Activated CD4-positive, alpha-beta T cell treated with anti-CD3 and anti-CD28 coated beads, Interleukin-10, Interleukin-2, amounts not matched to agents 100 ng/mL and 50 ng/mL, durations not matched to agents 16 hours and 8 hours (primary cell): Measurements from ENCODE around the gene TMEM82.

Experiments
- DNase-seq: peaks from one replicate; pipeline ENCODE4 v3.0.0-alpha.2; 2020

The TMEM82 gene

DNA sequence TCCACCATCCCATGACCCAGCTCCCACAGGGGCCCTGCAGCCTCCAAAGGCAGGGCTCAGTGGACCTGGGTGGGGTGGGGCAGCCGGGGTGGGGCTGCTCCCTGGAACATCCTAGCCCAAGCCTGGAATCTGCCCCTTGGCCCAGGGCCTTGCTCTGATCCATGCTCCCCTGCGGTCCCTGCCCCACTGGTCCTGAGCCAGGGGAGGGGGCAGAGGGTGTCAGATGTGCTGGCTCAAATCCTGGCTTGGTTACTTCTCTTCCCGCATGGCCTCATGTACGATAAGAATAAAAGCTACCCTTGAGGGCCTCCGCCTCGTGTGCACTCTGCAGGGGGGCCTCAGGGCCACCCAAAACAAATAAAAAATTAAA lies 5.4 kb upstream of the TMEM82 start:
- no peak for DNase-seq

DNA sequence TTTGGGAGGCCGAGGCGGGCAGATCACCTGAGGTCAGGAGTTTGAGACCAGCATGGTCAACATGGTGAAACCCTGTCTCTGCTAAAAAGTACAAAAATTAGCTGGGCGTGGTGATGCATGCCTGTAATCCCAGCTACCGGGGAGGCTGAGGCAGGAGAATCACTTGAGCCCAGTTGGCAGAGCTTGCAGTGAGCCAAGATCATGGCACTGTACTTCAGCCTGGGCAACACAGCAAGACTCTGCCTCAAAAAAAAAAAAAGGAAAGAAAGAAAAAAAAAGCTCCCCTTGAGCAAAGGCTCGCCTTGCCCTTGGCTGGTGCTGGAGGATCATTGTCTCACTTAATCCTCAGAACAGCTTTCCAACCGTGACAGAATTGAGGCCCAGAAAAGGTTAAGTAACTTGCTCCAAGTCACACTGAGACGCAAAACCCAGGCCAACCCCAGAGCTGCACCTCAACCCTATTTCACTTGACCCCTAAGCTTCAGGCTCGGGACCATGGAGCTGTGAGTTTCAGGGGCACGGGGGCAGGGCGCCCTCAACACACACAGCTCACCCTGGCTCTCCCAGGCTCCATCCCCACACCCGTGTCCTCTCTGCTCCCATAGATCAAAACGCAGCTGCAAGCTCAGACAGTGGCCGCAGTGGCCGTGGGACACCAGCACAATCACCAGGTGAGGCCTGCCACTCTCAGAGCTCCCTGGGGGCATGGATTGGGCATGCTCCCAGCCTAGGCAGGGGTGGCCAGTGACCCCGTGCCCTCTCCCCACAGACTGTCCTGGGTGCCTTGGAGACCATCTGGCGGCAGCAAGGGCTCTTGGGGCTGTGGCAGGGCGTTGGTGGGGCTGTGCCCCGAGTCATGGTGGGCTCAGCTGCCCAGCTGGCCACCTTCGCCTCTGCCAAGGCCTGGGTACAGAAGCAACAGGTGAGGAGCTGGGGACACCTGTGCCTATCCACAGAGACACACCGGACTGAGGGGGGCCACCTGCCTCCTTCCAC lies 4.7 kb upstream of the TMEM82 start:
- no peak for DNase-seq

DNA sequence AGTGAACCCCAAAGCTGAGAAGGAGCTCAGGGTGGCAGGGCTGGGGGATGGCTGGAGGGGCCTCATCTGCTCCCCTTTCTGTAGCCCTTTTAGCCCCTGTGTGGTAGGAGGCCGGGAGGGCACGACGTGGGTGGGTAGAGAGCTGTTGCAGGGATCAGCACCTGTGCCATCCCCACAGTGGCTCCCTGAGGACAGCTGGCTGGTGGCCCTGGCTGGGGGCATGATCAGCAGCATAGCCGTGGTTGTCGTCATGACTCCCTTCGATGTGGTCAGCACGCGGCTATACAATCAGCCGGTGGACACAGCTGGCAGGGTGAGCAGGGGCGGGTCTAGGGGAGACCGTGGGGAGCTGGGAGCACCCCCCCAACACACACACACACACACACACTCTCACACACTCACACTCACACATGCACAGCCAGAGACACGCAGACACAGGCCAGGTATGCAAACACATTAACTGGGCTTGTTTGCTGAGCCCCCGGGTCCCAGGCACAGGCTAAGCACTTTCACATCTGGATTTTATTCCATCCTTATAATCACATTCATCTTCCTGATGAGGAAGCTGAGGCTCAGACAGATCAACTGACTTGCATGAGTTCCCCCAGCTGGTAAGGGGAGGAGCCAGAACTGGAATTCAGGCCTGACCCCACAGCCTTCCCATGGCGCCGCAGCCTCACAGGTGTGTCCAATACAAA lies 3.7 kb upstream of the TMEM82 start:
- DNase-seq = no peak

DNA sequence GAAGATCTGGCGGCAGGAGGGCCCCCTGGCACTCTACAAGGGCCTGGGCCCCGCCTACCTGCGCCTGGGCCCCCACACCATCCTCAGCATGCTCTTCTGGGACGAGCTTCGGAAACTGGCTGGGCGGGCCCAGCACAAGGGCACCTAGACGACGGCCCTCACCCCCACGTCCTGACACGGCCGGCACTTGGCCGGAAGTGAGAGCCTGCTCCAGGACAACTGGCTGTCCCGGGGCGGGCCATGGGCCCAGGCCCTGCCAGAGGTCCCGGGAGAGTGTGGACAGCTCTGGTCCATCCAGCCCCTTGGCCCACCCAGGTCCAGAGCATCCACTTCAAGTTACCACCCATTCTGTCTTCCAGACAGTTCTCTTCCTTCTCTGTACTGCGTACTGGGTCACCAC lies 3.0 kb upstream of the TMEM82 start:
- DNase-seq = no peak

DNA sequence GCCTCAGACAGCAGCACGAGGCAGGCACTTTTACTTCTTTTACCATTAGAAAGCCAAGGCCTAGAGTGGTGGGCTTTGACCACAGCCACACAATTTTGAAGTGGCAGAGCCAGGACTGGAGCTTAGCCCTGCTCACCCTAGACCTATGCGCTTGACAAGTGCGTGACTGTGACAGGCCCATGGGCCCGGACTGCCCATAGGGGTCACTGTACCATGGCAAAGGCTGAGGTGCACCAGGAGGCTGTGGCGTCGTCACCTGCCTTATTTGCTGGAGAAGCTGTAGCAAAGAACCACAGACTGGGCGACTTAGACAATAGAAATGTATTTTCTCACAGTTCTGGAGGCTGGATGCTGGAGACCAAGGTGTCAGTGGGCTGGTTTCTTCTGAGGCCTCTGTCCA lies 2.6 kb upstream of the TMEM82 start:
- no peak for DNase-seq

DNA sequence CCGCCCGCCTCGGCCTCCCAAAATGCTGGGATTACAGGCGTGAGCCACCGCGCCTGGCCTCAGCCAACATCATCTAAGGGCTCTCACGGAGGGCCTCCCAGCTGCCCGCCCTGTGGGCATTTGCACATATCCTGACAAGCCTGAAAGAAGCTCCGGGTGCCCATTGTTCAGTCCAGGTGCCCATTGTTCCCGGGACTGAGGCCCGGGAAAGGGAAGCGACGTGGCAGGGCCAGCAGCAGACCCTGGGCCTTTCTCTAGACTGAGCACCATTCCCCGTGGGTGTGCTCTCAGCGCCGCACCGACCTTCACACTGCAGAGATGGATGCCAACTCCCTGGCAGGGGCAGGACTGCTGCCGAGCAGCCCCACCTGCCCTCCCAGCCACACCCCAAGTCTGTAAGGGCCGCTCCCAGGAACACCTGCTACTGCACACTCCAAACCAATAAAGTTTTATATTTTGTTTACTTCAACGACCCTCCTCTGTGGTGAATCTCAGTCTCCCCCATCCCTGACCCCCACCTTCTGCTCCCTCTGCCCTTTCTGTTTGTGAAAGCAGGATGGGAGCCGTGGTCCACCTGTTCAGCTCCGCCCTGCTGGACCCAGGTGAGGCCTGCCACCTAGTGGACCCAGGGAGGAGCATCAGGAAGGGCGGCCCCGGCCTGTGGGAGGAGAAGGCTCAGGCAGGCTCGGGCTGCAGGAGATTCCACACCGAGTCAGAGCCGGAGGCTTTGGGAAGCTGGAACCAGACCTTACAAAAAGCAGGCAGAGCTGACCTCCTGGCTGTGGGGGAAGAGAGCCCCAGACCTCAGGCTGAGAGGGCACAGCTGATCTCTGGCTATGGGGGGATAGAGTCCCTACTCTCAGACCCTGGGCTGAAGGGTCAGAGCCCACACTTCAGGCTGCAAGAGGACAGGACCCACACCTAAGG lies 1.1 kb upstream of the TMEM82 start:
- peak; percentile 76 for DNase-seq

DNA sequence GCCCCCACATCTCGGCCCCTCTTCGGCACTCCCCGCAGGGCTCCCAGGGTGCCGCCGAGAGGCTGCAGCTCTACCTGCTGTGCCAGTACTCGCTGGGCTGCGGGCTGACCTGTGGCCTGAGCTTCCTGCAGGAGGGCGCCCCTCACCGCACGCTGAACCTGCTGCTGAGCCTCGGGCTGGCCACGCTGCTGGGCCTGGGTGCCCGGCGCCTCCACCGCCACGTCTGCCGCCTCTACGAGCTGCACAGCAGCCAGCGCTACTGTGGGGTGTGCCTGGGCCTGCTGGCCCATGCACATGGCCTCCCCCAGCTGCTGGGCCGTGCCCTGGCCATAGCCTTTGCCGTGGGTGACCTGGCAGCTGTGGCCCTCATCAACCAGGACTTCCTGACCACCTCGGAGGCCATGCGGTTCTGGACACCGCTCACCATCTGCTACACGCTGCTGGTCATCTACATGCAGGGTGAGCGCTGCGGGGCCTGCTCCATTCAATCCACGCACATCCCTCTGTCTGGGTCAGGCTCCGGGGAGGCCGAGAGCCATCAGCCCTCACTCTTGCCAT lies 1.9 kb downstream of the TMEM82 start:
- no peak for DNase-seq

DNA sequence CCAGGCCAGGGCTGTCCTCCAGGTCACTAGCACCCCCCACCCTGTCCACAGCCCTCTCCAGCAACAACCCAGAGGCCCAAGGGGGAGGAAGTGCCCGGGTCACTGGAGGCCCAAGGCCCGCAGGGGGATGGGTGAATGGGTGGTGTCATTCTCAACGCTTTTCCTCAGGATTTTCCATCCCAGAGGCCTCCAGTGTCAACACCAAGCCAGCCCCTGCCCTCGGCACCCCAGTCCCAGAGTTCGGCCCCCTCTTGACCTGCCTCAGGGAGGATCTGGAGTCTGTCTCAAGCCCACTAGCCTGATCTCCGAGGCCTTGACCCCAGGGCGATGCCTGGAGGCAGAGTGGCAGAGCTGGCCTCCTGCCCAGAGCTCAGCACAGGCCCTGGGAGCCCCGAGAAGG lies 5.1 kb downstream of the TMEM82 start:
- no peak for DNase-seq

DNA sequence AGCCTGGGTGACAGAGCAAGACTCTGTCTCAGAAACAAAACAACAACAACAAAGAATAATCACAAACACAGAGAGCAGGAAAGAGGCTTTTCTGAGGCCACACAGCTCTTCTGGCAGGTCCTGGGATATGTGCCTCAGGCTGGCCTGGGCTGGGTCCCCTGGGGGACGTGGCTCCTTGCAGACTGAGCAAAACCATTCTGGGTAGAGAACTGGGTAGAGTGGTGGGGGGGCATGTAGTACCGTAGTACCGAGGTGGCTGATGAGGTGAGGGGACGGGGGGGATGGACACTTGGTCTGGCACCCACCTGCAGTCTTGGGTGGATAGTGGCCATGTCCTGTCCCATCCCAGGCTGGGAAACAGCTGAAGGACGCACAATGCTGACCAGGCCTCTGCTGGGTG lies 6.0 kb downstream of the TMEM82 start:
- DNase-seq = no peak

DNA sequence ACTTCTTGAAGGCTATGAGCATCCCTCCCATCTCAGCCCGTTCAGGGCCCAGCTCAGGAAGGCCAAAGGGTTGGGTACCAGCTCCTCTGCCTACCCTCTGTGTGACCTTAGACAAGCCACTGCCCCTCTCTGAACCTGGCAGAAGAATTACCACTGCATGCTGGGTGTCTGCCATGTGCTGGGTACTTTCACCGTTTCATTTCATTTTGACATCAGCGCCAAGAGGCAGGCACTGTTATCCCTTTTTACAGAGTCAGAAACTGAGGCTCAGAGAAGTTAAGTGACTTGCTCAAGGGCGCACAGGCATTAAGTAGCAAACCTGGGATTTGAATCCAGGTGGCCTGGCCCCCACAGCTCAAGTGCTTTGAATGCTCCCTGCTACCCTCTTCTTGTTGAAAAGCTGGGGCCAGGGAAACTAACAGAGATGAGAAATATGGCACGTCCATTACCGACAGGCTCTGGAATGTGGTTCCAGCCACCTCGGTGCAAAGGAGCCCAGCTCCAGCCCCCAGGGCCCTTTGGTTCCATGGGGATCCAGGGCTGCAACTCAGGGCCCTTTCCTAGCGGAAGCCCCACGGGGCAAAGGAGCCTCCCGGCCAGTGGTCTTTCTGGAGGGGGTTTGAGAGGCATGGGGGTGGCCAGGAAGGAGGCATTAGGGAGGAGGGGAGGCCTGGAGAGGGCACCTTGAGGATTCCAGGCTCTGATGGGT lies 6.5 kb downstream of the TMEM82 start:
- no peak for DNase-seq

DNA sequence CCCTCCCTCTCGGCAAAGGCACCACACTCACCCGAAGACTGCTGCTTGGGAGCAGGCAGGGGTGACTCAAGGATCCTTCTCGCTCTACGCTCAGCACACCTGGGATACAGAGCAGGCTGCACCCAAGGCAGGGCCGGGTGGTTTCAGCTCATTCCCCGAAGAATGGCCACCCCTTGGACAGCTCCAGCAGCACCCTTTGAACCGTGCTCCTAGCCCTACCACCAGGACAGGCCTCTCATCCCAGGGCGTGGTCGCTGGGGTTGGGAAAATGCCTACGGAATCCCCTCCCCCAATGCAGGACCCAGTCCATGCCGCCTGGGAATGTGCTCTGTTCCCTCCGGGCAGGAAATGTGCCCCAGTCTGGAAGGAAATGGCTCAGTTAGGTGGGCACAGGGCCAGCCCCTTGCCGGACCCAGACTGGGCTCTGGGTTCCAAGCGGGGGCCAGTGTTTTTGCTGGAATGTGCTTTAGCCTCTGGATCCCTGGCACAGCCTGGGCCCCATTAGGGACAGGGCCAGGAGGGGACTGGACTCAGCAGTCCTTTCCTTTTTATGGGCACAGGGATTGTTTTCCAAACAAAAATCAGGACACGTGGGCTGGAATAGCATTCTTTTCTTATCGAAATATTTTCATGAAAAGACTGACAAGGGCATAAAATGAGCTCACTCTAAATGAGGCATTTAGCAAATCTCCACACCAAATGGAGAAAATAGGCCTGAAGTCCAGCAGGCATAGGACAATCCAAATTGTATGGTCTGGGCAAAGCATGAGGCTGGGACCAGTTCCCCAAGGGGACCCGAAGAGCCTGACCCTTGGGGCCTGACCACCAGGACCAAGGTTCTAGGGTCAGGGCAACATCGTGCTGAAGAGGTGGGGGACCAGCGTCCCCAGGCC lies 7.3 kb downstream of the TMEM82 start:
- DNase-seq = no peak

DNA sequence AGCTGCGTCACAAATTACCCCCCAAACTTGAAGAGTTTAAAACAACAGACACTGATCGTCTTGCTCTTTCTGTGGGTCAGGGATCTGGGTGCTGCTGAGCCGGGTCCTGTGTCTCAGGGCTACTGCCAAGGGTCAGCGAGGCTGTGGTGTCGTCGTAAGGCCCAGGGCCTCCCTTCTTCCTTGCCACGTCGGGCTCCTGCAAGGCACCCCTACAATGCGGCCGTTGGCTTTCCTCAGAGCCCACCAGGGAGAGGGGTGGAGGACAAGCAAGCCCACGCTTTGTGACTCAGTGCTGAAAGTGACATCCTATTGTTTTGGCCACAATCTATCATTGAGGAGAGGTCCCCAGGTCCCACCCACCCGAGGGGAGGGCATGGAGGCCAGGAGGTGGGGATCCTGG lies 8.6 kb downstream of the TMEM82 start:
- no peak for DNase-seq

DNA sequence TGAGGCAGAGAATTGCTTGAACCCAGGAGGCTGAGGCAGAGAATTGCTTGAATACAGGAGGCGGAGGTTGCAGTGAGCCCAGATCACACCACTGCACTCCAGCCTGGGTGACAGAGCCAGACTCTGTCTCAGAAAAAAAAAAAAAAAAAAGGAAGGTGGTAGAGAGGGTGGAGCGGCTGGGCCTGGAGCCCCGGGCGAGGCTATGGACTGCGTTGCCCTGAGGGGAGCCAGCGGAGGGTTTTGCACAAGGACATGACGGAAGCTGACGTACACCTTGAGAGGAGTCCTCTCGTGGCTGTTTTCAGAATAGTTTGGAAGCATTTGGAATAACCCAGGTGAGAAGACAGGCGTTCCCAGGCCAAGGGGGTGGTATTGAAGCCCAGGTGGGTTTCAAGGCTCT lies 9.4 kb downstream of the TMEM82 start:
- no peak for DNase-seq

DNA sequence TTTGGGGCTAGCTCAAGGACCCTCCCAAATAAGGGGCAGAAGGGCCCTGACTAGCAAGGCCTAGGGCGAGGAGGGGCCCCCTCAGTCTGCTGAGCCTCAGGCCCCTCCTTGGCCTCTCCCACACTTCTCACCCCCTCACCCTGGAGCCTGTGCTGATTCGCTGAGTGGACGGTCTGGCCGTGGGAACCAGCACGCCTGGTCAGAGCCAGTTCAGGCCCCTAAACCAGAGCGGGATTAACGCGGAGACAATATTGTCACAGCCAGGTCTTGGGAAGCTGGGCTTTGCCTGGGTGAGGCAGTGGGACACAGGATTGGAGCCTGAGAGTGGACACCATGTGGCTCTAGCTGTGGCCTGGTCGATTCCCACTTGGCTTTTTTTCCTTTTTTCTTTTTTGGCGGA lies 11.5 kb downstream of the TMEM82 start:
- no peak for DNase-seq

DNA sequence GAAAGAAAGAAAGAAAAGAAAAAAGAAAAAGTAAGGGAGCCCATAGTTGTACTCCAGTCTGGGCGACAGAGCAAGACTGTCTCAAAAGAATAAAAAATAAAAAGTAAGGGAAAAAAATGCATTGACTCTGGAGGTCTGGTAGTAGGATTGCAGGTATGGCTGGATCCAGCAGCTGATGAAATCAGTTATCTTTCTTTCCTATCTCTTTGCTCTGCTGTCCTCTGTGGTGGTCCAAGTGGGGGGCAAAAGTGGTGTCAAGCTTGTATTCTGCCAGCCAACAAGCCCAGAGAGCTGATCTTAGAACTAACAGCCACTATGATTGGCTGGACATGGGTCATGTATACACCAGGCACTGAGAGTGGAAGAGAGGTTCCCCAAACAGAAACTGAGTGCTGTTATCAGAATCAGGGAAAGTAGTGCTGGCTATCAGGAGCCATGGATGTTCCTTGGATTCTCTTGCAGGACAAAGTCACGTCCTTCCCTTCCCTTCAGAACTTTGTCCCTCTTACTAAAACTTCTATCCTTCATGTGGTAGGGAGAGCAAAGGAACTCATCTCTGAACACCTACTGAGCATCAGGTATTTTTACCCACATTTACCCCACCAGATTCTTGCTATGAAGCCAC lies 12.8 kb downstream of the TMEM82 start:
- DNase-seq = no peak

DNA sequence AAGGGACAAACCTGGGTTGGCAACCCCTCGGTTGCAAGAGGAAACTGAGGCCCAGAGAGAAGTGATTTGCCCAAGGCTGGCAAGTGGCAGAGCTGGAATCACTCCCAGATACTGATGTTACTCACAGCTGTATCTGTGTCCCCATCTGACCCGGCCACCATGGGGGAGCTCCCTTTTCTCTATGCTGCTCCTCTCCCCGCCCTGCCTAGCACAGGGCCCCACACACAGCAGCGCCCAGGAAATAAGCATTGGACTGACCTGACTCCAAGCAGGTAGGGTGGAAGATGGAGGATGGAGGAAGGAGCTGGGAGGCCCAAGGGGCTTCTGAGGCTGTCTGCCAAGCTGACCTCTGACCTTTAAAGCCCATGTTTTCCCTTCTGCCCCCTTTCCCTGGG lies 13.3 kb downstream of the TMEM82 start:
- DNase-seq = no peak

DNA sequence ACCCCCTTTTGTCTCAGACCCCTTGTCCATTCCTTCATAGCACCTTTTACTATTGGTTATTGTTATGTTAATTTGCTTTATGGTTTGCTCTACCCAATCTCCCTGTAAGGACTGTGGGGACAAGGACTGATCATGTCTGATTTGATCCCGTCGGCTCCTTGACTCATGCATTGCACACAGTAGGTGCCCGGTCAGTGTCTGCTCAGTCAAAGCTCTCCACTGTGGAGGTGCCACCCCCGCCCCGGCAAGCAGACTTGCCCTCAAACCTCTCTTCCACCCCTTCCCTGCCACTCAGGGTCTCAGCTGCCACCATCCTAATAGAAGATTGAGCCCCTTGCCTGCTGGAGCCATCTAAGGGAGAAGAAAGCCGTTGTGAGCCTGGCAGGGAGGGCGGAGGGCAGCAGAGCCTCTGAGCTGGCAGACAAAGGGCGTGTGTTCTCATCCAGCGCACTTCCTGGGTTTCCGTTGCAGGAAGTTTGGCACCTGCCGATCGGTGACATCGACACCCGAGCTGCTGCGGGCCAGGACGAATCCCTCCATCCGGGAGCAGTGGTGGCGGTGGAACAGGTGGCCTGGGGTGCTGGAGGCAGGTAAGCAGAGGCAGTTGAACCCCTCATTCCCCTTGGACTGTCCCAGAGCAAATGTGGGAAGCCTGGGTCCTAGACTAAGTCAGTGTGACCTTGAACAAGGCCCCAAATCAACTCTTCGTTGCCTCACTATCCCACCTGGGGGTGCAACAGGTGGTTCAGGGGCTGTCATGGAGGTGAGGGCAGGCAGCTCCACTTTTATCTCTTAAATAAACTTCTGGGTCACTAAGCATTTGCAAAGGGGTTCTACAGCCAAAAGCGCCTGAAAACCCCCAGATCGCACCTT lies 14.1 kb downstream of the TMEM82 start:
- no peak for DNase-seq

DNA sequence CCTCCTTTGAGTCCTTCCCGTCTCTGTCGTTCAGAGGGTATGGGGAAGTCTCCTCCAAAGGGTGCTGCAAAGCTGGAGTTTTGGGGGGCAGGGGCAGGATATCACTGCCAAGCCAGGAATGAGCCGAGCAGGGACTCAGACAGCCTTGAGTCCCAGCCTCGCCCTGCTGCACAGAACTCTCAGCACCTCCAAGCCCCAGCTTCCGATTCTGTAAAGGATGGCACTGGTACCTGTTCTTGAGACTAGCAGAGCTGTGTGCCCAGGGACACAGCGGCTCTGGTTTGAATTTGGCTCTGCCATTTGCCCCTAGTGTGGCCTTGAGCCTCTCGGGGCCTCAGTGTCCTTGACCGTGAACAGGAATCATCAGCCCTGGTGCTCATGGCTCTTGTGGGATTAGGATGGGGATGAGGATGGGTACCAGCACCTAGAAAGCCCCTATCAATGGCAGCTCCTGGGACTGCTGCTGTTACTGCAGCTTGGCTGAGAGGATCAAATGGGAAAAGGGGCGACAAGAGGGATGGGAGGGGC lies 14.8 kb downstream of the TMEM82 start:
- DNase-seq = no peak

DNA sequence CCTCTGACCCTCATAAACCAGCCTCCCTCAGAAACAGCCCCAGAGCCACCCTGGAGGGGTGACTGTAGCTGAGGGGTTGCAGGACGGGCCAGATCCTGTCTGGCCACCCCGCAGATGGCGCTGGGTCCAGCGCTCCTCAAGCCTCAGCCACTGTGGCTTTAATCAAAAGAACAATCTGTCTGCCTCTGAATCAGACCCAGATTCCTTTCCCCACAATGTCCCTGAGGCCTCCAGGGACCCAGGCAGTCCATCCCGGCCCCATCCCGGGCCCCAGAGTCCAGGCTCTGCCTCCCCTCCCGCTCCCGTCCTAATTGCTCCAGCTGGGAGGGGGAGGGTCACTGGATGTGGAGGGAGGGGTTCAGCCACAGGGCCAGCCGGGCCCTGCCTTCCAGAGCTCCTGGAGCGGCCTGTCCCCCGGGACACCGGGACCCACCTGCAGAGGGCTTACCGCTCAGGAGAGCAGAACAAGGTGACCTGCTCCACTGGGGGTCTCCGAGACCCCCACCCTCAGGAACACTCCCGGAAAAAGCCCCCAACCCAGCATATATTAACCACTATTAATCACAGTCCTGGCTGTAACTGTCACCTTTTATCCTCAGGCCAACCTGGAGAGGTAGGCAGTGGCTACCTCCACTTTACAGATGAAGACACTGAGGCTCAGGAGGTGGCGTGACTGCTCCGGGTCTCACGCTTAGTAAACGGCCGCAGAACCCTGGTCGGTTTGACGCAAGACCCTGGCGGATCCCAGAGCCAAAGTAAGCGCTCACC lies 15.5 kb downstream of the TMEM82 start:
- DNase-seq = no peak
